ENCODE measurements around the gene GTPBP4.

GTPBP4 gene

DNA sequence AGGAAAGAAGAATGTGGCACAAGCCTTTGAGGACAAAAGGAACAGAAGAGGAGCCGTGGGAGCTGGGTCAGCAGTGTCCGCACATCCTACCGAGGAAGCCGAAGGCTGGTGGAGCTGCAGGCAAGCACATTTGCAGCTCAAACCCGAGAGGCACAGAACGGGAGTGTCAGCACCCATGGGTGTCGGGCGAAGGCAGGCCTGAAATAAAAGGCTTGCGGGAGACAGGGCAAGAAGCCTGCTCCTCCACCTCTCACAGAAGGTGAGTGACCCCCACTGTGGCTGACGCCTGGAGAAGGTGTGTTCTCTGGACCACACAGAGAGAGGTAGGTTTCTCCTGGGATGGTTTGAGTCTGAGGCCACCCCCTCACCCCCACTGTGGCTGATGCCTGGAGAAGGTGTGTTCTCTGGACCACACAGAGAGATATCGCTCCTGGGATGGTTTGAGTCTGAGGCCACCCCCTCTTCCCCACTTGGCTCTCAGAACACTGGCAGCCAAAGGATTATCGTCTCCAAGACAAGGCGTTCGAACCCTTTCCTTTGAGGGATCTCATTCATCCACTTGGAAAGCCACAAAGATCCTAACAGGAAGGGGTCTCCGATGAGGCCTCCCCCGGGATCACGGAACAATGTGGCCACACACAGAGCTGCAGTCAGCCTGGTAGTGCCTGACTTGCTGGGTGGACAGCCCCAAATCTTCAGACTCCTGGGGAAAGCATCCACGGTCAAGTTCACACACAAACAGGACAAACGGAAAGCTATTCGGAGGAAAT lies 21.6 kb upstream of the GTPBP4 start:
- no peak for DNase-seq

DNA sequence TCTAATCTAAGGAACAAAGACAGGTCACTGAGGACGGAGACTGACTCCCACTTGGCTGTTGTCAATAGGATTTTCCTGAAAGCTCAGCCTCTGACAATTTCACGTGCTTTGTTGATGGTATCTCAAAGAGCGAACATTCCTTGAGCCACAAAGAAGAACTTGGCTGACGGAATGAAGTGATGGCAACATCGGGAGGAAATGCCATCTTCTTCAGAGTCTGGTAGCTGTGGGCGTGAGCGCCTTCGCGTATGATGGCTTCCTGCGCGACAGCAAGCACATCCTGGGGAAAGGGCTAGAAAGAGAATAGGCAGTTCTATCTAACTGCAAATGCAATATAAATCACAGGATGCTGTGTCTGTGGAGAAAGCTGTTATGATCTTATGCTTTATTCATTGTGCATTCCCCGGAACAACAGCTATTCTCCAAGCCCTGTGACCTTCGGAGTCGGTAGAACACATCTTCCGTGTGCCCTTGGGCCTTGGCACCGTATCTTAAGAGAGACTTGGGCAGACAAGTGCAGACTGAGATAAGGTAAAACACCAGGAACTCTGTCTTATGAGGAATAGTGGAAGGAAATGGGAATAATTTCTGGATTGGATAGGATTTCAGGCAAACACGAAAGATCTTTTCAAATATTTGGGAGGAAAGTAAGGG lies 19.6 kb upstream of the GTPBP4 start:
- no peak for DNase-seq

DNA sequence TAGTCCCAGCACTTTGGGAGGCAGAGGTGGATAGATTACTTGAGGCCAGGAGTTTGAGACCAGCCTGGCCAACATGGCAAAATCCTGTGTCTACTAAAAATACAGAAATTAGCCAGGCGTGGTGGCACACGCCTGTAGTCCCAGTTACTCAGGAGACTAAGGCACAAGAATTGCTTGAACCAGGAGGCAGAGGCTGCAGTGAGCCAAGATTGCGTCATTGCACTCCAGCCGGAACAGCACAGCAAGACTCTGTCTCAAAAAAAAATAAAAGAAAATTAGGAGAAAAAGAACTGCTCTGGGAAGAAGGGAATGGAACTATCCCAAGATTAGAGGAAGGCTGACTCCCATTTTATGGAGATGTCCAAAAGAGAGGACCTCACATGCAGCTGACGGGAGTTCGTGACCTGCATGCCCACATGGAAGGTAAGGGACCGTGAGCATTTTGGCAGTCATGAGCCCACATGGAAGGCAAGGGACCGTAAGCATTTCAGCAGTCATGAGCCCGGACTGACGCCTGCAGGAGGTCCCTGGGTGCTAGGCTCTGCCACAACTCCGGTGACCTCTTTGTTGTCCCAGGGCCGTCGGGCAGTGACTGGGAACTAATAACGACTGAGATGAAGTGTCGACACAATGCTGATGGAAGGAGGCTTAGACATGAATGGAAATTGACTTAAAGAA lies 18.6 kb upstream of the GTPBP4 start:
- no peak for DNase-seq

DNA sequence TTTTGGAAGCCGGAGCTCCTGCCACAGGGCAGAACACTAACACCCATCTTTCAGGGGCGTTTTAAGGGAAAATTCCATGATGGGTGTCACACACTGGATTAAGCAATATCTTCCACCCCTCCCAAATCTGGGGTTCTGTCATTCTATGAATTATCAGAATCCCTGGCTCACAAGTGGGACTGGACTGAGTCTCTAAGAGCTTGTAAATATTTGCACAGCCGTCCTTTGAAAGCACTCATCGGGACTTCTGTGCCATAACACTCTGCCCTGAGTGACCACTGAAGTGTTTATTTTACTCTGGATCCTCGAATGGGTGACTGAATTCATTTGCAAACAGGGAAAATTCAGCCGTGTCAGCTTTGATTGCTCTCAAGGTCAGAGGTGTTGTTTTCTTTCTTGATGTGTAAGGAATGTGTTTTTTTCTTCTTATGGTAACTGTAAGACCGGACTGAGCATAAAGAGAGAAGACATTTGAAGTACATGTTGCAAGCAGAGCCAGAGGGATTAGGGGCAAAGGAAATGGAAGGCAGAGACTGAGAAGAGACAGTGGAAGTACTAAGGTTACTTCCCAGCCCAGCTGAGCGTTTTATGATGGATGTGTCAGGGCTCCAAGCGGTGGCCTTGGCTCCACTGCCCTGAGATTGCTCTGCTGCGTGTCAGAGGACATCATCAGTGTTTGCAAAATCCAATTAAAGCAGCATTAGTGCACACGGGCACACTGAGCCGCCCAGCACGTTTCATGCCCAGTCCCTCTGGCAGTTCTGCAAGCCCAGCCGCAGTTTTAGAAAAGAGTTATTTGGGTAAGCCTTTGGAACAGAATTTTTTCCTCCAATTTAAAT lies 17.7 kb upstream of the GTPBP4 start:
- DNase-seq, result no peak

DNA sequence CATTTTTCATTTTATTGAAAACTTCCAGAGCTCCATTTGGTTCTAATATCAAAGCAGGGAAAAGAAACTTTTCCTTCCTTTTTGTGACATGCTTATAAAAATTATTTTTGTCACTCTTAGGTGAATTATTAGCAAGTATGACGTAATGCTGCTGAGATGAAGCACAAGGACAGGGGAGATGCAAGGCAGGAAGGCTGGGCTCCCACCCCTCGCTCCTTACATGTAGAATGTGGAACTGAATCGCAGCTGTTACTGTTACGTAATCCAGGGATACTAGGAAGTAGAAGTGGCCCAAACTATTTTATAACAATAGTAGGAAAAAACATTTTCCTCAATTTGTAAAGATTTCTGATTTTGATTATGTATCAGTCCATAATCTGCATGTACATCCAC lies 17.1 kb upstream of the GTPBP4 start:
- DNase-seq, result no peak

DNA sequence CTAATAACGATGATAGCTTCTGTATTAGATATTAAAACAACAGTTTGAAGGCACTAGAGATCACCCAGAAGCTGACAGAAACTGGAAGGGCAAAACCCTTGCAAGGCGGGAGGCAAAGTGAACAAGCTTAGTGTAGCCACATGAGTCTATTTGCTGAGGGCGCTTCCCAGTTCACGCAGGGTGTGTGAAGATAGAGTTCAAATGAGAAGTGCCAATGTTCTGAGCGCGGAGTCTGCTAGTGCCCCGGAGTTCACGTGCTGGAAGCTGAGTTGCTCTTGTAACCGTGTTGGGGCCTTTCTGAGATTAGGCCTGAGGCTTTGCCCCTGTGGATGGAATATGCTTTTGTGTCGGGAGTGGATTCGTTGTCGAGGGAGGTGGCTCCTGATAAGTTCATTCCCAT lies 16.6 kb upstream of the GTPBP4 start:
- DNase-seq, result no peak

DNA sequence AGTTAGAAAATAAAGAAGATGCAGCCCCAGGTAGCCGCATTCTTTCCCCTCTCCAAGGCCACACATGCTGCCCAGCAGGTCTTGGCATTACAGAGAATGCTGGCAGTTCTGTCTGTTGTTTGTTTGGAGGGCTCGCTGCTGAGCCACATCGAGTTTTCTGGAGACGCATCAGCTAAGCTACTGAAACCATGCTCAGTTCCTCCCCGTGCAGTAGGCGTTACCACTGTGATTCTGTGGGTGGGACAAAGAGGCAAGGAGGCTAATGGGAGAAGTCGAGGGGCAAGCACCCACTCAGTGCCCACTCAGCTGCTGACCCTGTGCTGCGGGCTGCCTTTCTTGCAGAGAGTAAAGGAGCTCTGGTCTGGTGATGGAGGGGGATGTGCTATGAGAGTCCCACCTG lies 15.5 kb upstream of the GTPBP4 start:
- DNase-seq, result no peak

DNA sequence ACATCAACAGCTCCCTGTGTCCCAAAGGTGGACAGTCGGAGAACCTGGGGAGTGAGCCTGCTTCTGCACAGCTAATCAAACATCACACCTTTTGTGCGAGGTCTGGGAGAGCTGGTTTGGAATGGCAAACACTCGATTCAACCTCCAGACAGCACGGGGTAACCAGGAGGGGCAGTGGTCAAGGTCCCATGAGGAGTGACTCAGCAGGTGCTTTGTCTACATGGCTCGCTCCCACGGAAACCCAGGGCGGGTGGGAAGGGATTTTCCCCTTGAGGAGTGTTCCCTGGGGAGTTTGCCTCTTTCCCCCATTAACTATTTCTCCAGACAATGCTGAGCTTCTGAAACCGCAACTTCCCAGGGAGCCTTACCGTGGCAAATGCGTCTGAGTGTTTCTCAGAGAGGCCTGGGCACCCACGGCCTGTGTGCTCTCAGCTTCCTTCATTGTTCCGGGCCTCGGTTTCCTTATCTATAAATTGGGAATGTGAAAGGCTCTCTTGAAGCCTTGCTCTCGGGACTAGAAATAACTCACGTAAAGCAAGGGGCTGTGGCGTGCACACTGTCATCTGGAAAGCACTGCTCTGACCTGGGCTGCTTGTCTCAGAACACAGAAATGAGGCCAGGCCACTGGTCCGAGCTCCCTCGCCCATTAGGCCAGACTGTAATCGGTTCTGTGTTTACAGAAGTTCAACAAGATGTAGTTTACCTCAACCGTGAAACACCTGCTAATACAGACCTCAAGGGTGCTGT lies 14.0 kb upstream of the GTPBP4 start:
- no peak for DNase-seq

DNA sequence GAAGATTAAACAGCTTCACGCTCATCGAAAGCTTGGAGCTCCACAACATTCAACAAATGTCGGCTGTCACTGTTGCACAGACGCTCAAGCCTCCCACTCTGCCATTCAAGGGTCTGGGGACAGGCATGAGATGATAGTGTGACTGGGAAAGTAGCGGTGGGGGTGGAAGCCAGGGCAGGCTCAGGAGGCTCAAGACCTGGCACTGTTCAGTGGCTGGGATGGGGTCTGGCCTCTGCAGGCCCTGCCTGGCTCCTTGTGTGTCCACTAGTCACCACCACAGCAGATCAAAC lies 13.5 kb upstream of the GTPBP4 start:
- DNase-seq, result no peak

DNA sequence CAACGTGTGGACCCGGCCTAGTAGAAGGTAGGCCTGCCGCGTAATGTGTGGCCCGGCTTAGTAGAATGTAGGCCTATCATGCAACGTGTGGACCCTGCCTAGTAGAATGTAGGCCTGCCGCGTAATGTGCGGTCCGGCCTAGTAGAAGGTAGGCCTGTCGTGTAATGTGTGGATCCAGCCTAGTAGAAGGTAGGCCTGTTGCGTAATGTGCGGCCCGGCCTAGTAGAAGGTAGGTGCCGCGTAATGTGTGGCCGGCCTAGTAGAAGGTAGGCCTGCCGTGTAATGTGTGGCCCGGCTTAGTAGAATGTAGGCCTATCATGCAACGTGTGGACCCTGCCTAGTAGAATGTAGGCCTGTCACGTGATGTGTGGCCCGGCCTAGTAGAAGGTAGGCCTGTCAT lies 11.9 kb upstream of the GTPBP4 start:
- no peak for DNase-seq

DNA sequence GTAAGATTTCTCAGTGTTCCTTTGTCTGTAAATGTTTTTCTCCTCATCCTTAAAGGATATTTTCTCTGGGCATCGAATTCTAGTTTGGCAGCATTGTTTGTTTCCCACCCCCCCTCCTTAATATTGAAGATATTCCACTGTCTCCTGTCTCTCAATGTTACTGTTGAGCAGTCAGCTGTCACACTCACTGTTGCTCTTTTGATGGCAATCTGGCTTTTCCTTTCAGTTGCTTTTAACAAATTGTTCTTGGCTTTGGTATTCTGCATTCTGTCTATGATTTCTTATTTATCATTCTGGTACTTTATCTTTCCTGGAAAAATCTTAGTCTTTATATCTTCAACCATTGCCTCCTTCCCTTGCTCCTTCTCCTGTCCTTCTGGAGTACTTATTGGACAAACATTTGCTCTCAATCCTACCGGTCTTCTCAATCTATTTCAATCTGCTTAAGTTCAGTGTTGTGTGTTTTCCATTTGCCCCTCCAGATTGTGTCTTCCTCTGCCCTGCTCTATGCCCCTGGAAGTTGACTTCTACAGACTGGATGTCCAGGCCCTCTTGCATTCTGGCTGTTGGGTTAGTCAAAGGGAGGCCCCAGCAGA lies 9.3 kb upstream of the GTPBP4 start:
- no peak for DNase-seq

DNA sequence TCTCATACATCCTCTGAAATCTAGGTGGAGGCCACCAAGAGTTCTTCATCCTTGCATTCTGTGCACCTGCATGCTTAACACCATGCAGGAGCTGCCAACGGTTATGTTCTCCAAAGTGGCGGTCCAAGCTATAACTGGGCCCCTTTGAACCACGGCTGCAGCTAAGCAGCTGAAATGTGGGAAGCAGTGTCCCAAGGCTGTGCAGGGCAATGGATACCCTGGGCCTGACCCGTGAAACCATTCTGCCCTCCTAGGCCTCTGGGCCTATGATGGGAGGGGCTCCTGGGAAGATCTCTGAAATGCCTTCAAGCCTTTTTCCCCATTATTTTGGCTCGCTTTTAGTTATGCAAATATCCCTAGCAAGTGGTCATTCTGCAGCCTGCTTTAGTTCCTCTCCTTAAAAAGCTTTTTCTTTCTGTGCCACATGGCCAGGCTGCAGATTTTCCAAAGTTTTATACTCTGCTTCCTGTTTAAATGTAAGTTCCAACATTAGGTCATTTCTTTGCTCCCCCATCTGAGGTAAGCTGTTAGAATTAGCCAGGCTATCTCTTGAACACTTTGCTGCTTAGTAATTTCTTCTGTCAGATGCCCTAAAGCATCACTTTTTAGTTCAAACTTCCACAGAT lies 7.7 kb upstream of the GTPBP4 start:
- DNase-seq, result no peak

DNA sequence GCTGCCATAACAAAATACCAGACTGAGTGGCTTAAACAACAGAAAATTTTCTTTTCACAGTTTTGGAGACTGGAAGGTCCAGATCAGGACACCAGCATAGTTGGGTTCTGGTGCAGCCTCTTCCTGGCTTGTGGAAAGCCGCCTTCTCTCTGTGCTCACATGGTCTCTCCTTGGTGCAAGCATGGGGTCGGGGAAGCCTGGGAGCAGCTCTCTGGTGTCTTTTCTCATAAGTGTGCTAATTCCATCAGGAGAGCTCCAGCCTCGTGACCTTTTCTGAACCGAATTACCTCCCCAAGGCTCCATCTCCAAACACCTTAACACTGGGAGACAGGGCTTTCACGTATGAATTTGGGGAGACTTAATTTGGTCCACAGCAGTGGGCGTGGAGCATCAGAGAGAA lies 4.8 kb upstream of the GTPBP4 start:
- DNase-seq, result no peak

DNA sequence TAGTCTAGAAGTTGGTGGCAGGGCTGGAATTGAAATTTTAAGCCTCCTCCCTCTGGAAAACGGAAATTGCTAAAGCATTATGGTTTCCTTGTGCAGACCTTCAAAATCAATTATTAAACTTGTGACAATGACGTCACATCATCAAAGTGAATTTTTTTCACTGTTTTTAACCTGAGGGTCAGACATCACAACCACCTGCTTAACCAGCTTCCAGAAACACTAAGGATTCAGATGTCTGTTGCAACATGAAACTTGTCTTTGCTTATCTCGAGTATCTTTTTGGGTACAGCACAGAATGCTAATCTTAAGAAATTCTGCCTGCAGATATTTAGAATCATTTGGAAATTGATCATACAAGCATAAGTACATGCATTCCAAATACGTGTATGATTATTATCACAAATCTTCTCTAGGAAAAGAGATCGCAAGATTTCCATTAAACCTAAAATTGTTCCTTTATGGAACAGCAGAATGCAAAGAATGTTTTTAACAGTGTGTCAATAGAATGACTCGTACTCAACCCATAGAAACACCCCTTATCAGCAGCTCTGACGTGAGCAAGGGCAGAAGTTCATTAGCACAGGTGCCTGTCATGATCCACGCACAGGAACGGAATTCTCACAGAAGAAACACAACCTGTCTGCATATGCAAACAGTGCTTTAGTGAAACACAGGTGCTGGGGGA lies 4.1 kb upstream of the GTPBP4 start:
- no peak for DNase-seq

DNA sequence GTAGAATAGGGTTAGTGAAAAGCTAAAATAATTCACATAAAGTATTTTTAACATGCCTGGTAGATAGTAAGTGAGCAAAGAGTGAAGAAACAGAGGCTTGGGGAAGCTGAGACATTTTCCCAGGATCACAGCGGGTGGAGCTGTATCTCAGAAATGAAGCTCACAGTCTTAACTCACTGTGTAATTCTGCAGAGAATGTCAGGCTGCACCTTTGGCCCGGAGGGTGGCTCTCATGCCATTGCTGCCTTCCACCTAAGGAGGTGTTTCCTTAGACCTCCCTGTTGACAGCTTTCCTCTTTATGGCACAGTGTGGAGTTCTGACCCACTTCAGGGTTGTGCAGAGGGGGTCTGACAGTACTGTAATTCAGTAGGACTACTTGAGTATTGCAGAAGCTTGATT lies 2.9 kb upstream of the GTPBP4 start:
- DNase-seq, result no peak

DNA sequence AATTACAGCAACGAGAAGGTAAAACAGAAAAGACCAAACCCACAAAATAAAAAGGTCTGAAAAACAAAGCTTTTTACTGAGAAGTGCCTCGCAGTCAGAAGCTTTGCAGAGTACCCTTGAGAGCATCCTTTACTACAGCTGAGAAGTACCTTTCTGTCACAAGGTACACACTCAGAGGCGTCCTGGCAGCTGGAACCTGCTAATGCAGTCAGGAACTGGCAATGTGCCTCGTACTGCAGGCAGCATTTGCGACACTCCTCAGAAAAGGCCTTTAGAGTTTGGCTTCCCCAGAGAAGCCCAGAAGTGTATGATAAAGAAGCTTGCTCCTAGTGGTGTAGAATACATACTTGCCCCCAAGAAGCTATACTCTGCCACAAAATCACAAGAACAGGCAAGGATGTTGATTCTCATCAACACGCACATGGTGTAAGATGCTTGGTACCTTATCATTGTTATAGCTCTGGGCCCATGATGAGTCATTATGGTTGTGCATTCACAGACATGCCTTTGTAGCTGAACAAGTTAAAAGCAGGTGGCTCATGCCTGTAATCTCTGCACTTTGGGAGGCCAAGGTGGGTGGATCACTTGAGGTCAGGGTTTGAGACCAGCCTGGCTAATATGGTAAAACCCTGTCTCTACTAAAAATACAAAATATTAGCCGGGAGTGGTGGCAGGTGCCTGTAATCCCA lies 2.0 kb upstream of the GTPBP4 start:
- no peak for DNase-seq

DNA sequence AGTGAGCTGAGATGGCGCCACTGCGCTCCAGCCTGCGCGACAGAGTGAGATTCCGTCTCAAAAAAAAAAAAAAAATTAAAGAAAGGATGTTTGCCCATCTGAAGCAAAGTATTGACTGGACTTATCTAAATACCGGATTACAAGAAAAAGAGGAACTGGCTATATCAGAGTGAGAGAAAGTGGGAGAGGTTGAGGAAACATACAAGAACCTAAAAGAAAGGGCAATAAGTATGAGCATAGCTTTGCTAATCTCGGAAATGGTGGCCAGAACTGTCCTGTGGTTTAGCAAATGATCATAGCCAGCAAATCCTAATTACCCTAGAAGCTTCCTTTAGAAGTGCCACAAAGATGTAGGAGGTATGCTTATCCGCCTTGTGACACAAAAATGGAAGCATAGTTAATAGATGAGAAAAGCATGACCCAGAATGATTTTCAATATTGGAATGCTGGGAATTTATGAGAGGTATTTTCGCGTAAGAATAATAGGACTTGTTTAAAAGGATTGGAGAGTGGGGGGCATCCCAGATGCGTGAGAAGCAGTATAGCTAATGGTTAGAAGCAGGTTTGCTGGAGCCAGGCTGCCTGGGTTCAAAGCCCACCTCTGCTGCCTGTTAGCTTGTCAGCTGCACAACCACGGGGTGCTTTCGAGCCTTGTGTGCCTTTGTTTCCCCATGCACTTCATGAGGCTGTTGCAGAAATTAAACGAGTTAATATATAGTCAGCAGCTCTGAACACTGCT lies 1.2 kb upstream of the GTPBP4 start:
- peak in 1 of 56 donors; percentile 27 for DNase-seq

DNA sequence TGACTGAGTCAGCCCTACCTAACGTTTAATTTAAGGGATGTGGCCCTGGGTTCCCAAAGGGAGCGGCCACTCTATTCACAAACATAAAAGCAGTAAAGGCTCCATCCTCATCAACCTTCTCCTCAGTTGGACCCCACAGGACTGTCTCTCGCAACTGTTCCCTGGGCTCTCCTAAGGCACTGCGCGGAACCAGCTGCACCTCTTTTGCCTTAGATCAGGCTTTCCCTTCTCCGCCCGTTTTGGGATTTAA lies 689 bp upstream of the GTPBP4 start:
- no peak for DNase-seq

All from nucleus accumbens (tissue), 56 donors.